ENCODE measurements around the gene ZNF81. TPM values are rescaled to one million over a fixed set of nuclear protein-coding genes. Genes with fewer than 3 reads are reported as not detected.

Gene ZNF81
- total and polyA plus RNA-seq, 4 donors, result 0.74 to 5.4 (median 2.0) TPM

DNA sequence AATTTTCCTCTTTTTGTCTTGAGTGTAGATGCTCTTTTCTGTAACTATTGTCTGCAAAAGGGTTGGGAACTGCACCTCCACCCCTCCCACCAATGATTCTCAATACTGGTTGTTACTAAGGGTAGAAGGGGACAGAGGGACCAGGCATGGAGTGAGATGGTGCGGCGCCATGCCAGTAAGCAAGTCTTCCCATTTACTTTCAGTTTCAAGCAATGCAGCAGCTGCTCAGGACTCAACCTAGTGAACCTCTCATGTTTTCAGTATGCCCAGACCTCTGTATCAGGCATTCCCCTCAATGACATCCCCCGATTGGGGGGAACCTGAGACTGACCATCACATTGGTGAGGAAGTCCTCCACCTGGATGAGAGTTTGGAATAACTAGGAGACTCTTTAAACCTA is 41.5 kb downstream of the ZNF81 start (continued):
- TF ChIP-seq, protein P1, sequence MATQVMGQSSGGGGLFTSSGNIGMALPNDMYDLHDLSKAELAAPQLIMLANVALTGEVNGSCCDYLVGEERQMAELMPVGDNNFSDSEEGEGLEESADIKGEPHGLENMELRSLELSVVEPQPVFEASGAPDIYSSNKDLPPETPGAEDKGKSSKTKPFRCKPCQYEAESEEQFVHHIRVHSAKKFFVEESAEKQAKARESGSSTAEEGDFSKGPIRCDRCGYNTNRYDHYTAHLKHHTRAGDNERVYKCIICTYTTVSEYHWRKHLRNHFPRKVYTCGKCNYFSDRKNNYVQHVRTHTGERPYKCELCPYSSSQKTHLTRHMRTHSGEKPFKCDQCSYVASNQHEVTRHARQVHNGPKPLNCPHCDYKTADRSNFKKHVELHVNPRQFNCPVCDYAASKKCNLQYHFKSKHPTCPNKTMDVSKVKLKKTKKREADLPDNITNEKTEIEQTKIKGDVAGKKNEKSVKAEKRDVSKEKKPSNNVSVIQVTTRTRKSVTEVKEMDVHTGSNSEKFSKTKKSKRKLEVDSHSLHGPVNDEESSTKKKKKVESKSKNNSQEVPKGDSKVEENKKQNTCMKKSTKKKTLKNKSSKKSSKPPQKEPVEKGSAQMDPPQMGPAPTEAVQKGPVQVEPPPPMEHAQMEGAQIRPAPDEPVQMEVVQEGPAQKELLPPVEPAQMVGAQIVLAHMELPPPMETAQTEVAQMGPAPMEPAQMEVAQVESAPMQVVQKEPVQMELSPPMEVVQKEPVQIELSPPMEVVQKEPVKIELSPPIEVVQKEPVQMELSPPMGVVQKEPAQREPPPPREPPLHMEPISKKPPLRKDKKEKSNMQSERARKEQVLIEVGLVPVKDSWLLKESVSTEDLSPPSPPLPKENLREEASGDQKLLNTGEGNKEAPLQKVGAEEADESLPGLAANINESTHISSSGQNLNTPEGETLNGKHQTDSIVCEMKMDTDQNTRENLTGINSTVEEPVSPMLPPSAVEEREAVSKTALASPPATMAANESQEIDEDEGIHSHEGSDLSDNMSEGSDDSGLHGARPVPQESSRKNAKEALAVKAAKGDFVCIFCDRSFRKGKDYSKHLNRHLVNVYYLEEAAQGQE (IDR thresholded peaks at IDR 0.05), result no peak
- TF ChIP-seq RXRA (IDR thresholded peaks at IDR 0.05) (no peak), NR2F2 (IDR thresholded peaks at IDR 0.05) (no peak), ATF3 (IDR thresholded peaks at IDR 0.05) (no peak), JUND (IDR thresholded peaks at IDR 0.05) (no peak)
- TF ChIP-seq, protein P2, sequence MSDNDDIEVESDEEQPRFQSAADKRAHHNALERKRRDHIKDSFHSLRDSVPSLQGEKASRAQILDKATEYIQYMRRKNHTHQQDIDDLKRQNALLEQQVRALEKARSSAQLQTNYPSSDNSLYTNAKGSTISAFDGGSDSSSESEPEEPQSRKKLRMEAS (IDR thresholded peaks at IDR 0.05), result no peak

GRCh38 chrX:47879463-47879862 is 42.8 kb downstream of the ZNF81 start:
- 87% methylated on average over 2 of the region's 2 CpGs for WGBS
- Histone ChIP-seq H3K9ac (ENCODE audit: low read depth in 1 of 2, low read length in 2 of 2) (no peak overlapping the region), H3K36me3 (ENCODE audit: control insufficient read depth in 4 of 4, insufficient read depth in 3 of 4, low read depth in 1 of 4, low read length in 3 of 4) (peaks cover 0 to 4% (median under 1%) of the 10 kb centered on the region in 4 donors), H3K4me3 (ENCODE audit: low read depth in 1 of 3, low read length in 3 of 3) (no peak overlapping the region), H3K27ac (ENCODE audit: low read depth in 1 of 2, low read length in 2 of 2) (no peak overlapping the region), H3K27me3 (ENCODE audit: control insufficient read depth in 4 of 4, insufficient read depth in 4 of 4, low read length in 3 of 4) (no peaks in the 10 kb centered on the region), H3K9me3 (ENCODE audit: control insufficient read depth in 4 of 4, low read length in 3 of 4) (peaks cover 0 to 5% (median 0%) of the 10 kb centered on the region in 4 donors), H3K4me1 (ENCODE audit: control insufficient read depth in 4 of 4, insufficient read depth in 4 of 4, low read length in 3 of 4) (no peaks in the 10 kb centered on the region)
- TF ChIP-seq HNF4G (IDR thresholded peaks at IDR 0.05), result no peak
- TF ChIP-seq TAF1 (conservative IDR thresholded peaks at IDR 0.05), result no peak
- TF ChIP-seq, protein P1 (IDR thresholded peaks at IDR 0.05), result no peak
- no peak for TF ChIP-seq FOXA1 (IDR thresholded peaks at IDR 0.05)
- no peak for TF ChIP-seq JUND (IDR thresholded peaks at IDR 0.05)
- TF ChIP-seq RXRA (IDR thresholded peaks at IDR 0.05), result no peak
- TF ChIP-seq HNF4A (conservative IDR thresholded peaks at IDR 0.05), result no peak
- no peak for TF ChIP-seq RAD21 (IDR thresholded peaks at IDR 0.05)
- TF ChIP-seq, protein P2 (IDR thresholded peaks at IDR 0.05), result no peak
- TF ChIP-seq FOXA2 (IDR thresholded peaks at IDR 0.05), result no peak
- DNase-seq (ENCODE audit: low spot score), result no peak

DNA sequence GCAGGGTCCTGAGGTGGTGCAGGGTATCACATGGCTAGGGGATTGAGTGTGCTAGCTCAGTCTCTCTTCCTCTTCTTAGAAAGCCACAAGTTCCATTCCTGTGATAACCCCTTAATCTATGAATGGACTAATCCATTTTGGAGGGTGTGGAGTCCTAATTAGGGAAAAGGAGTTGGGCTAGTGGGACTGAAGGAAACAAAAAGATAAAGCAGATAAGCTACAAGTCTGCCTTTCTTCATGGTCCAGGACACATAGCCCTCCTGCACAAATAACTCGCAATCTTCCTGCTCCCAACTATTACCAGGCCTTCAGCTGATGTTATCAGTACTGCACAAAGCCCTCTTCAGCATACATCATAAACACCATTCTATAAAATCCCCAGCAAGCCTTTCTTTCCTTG is 44.2 kb downstream of the ZNF81 start:
- WGBS, result 88% methylated on average over 1 of the region's 1 CpG
- no peak for DNase-seq (ENCODE audit: low spot score)
- no peak overlapping the region for H3K9ac ChIP-seq (ENCODE audit: low read depth in 1 of 2, low read length in 2 of 2)
- H3K27me3 ChIP-seq (ENCODE audit: control insufficient read depth in 4 of 4, insufficient read depth in 4 of 4, low read length in 3 of 4), result no peaks in the 10 kb centered on the region
- TF ChIP-seq GABPA (IDR thresholded peaks at IDR 0.05 in 1 of 2, conservative IDR thresholded peaks at IDR 0.05 in 1 of 2) (no peak), ATF3 (IDR thresholded peaks at IDR 0.05) (no peak), YY1 (IDR thresholded peaks at IDR 0.05) (no peak), SP1 (IDR thresholded peaks at IDR 0.05) (no peak), FOXA2 (IDR thresholded peaks at IDR 0.05) (no peak), EGR1 (IDR thresholded peaks at IDR 0.05; ENCODE audit: low read depth in 2 of 2) (no peak)
- TF ChIP-seq, protein P3, sequence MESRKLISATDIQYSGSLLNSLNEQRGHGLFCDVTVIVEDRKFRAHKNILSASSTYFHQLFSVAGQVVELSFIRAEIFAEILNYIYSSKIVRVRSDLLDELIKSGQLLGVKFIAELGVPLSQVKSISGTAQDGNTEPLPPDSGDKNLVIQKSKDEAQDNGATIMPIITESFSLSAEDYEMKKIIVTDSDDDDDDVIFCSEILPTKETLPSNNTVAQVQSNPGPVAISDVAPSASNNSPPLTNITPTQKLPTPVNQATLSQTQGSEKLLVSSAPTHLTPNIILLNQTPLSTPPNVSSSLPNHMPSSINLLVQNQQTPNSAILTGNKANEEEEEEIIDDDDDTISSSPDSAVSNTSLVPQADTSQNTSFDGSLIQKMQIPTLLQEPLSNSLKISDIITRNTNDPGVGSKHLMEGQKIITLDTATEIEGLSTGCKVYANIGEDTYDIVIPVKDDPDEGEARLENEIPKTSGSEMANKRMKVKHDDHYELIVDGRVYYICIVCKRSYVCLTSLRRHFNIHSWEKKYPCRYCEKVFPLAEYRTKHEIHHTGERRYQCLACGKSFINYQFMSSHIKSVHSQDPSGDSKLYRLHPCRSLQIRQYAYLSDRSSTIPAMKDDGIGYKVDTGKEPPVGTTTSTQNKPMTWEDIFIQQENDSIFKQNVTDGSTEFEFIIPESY (IDR thresholded peaks at IDR 0.05), result no peak
- H3K9me3 ChIP-seq (ENCODE audit: control insufficient read depth in 4 of 4, low read length in 3 of 4), result peaks cover 0 to 5% (median 0%) of the 10 kb centered on the region in 4 donors
- no peak overlapping the region for H3K4me3 ChIP-seq (ENCODE audit: low read depth in 1 of 3, low read length in 3 of 3)
- no peaks in the 10 kb centered on the region for H3K4me1 ChIP-seq (ENCODE audit: control insufficient read depth in 4 of 4, insufficient read depth in 4 of 4, low read length in 3 of 4)
- peaks cover 0 to 4% (median under 1%) of the 10 kb centered on the region in 4 donors for H3K36me3 ChIP-seq (ENCODE audit: control insufficient read depth in 4 of 4, insufficient read depth in 3 of 4, low read depth in 1 of 4, low read length in 3 of 4)
- H3K27ac ChIP-seq (ENCODE audit: low read depth in 1 of 2, low read length in 2 of 2), result no peak overlapping the region
